C4-2B (cell line): ENCODE measurements around the gene TRAF3.

Source experiments
- CTCF ChIP-seq: fragments of 450-650 bp; conservative IDR thresholded peaks from 2 replicates; pipeline ENCODE4 v1.5.1; 2017; ENCODE audit warnings: mild to moderate bottlenecking
- ZFX ChIP-seq: fragments of 450-650 bp; IDR thresholded peaks from 2 replicates; pipeline ENCODE4 v1.6.1; 2017

- TF ChIP-seq CTCF (no peak), ZFX (no peak)
These were observed 21.7 kb downstream of the TRAF3 start for GRCh38 chr14:102798926-102799325.
